Nephron progenitor cell (in vitro differentiated cells): Measurements from ENCODE around the gene RHEBL1.

ENCODE experiments used
- DNase-seq: peaks from one replicate; pipeline ENCODE4 v3.0.0; 2021
- H3K27ac Mint-ChIP-seq: 2 replicates; pipeline ENCODE4 v1.8.0; 2021; ENCODE audit warnings: mild to moderate bottlenecking, moderate library complexity, mixed read lengths
- H3K27me3 Mint-ChIP-seq: 2 replicates; pipeline ENCODE4 v1.8.0; 2021; ENCODE audit warnings: mild to moderate bottlenecking, low read depth, mixed read lengths; ENCODE audit not compliant: poor library complexity
- H3K36me3 Mint-ChIP-seq: 2 replicates; pipeline ENCODE4 v1.8.0; 2021; ENCODE audit warnings: low read depth, mixed read lengths
- H3K4me1 Mint-ChIP-seq: 2 replicates; pipeline ENCODE4 v1.8.0; 2021; ENCODE audit warnings: mixed read lengths
- H3K4me3 Mint-ChIP-seq: 2 replicates; pipeline ENCODE4 v1.8.0; 2021; ENCODE audit warnings: mild to moderate bottlenecking, moderate library complexity, mixed read lengths
- H3K9me3 Mint-ChIP-seq: 2 replicates; pipeline ENCODE4 v1.8.0; 2021; ENCODE audit warnings: mild to moderate bottlenecking, moderate library complexity, mixed read lengths
- TF ChIP-seq, protein P1 (sequence below): fragments of 200-600 bp; sonication (generic); IDR thresholded peaks from 2 replicates; pipeline ENCODE4 v1.5.0; 2021; ENCODE audit warnings: antibody characterized with exemption

Gene RHEBL1

DNA sequence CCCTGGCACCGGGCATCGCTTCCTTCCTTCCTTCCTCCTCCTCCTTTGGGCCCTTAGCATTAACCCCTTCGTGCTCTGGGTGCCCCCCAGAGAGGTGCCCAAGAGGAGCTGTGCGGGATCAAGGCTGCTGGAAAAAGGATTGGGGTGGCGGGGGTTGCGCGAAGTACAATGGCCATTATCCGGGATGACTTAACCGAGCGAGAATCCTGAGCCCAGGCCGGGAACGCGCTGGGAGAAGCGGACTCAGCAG is 22.0 kb upstream of the RHEBL1 start:
- TF ChIP-seq, protein P1, sequence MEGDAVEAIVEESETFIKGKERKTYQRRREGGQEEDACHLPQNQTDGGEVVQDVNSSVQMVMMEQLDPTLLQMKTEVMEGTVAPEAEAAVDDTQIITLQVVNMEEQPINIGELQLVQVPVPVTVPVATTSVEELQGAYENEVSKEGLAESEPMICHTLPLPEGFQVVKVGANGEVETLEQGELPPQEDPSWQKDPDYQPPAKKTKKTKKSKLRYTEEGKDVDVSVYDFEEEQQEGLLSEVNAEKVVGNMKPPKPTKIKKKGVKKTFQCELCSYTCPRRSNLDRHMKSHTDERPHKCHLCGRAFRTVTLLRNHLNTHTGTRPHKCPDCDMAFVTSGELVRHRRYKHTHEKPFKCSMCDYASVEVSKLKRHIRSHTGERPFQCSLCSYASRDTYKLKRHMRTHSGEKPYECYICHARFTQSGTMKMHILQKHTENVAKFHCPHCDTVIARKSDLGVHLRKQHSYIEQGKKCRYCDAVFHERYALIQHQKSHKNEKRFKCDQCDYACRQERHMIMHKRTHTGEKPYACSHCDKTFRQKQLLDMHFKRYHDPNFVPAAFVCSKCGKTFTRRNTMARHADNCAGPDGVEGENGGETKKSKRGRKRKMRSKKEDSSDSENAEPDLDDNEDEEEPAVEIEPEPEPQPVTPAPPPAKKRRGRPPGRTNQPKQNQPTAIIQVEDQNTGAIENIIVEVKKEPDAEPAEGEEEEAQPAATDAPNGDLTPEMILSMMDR, result no peak
- H3K4me1 Mint-ChIP-seq, result peaks cover 50% of the 10 kb centered on the region
- H3K27me3 Mint-ChIP-seq, result peaks cover 99% of the 10 kb centered on the region
- no peaks in the 10 kb centered on the region for H3K9me3 Mint-ChIP-seq
- H3K36me3 Mint-ChIP-seq, result peaks cover 16% of the 10 kb centered on the region
- H3K4me3 Mint-ChIP-seq, result peak overlapping the region; percentile 76
- no peak overlapping the region for H3K27ac Mint-ChIP-seq
- no peak for DNase-seq

DNA sequence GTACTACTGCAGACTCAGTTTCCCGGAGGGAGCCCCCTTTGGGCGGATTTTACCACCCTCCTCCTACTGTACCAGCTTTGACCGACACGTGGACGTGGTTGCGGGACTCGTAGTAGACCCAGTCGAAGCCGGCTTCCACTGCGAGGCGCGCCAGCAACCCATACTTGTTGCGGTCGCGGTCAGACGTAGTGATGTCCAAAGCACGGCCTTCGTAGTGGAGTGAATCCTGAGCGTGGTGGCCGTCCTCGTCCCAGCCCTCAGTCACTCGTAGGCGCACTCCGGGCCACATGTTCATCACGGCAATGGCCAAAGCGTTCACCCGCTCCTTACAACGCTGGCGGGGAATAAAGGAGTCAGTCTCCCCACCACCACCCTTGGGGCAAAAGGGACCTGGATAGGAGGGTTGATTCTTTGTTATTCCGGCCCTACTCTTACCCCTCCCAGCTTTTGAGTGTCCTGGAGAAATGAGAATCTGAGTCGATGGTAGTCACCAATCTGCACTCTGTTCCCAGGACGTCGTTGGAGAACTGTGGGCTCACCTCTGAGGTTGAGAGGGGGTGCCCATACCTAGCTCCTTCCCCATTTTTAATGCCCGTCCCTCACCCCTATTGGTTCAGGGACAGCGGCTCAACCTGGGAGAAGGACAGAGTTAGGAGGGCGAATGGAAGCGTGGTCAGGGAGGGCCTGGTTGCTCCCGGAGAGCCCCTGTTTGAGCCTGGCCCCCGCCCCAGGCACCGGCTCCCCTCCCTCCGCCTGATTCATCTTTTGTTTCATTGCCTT is 21.5 kb upstream of the RHEBL1 start:
- no peaks in the 10 kb centered on the region for H3K9me3 Mint-ChIP-seq

DNA sequence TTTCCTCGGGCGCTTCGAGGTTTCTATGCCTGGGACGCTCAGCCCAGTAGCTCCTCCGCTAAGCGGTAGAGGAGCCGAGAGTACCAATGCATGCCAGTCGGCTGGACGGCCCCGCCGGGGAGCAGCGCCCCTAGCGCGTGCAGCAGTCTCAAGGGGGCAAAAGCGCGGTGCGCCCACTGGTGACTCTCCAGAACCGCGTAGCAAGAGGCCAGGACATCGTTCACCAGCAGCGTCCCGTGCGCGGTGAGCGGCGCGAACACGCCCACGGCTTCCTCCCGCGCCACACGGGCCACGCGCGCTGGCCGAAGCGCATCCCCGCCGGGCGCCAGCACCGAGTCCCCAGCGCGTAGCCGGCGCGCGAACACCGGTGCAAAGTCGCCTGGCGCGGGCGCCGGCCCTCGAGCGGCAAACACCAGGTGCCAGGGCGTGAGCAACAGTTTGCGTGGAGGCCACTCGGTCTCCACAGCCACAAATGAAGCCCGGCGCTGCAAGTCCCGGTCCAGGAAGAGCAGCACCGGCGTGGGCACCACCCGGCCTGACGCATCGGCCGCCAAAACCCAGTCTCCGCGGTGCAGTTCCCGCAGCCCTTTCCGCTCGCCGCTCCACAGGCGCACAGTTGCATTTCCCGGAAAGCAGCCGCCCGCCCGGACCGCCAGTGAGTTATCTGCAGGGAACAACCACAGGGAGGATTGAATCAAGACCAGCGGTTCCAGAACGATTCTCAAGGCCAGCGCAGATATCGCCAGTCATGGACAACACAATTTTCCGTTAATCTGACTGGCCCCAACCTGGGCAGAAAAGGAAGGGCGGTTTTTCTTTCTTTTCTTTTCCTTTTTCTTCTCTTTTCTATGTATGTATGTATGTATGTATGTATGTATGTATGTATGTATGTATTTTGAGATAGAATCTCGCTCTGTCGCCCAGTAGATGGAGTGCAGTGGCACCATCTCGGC is 20.3 kb upstream of the RHEBL1 start:
- Mint-ChIP-seq H3K9me3 (no peaks in the 10 kb centered on the region), H3K27ac (no peak overlapping the region), H3K27me3 (peaks cover 100% of the 10 kb centered on the region), H3K4me1 (peaks cover 45% of the 10 kb centered on the region), H3K36me3 (no peaks in the 10 kb centered on the region), H3K4me3 (peak overlapping the region; percentile 71)
- TF ChIP-seq, protein P1, result peak; percentile 12
- peak; percentile 56 for DNase-seq

More for the DNA sequence above, 21.5 kb upstream of the RHEBL1 start:
- Mint-ChIP-seq H3K27ac (no peak overlapping the region), H3K27me3 (peaks cover 100% of the 10 kb centered on the region), H3K36me3 (peaks cover 11% of the 10 kb centered on the region), H3K4me1 (peaks cover 50% of the 10 kb centered on the region), H3K4me3 (peak overlapping the region; percentile 76)
- DNase-seq, result no peak
- TF ChIP-seq, protein P1, result no peak

DNA sequence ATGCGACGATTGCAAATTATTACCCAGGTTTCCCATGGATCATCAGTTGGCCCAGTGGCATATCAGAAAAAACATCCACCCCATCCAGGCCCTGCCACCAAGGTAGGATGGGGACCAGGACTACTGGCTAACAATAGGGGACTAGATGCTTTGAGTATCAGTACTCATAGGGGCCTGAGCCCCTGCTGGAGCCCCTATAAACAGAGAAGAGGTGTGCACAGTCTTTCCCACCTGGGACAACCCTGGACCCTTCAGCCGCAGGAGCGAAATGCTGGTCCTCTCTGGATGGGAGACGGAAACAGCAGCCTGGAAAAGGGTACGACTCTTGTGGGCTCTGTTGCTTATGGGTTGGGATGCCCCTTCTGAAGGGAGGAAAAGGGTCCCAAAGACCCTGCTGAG is 19.2 kb upstream of the RHEBL1 start:
- Mint-ChIP-seq H3K27ac (no peak overlapping the region), H3K9me3 (no peaks in the 10 kb centered on the region), H3K36me3 (no peaks in the 10 kb centered on the region), H3K27me3 (peaks cover 100% of the 10 kb centered on the region), H3K4me3 (peak overlapping the region; percentile 61), H3K4me1 (peaks cover 37% of the 10 kb centered on the region)
- TF ChIP-seq, protein P1, result no peak
- no peak for DNase-seq

DNA sequence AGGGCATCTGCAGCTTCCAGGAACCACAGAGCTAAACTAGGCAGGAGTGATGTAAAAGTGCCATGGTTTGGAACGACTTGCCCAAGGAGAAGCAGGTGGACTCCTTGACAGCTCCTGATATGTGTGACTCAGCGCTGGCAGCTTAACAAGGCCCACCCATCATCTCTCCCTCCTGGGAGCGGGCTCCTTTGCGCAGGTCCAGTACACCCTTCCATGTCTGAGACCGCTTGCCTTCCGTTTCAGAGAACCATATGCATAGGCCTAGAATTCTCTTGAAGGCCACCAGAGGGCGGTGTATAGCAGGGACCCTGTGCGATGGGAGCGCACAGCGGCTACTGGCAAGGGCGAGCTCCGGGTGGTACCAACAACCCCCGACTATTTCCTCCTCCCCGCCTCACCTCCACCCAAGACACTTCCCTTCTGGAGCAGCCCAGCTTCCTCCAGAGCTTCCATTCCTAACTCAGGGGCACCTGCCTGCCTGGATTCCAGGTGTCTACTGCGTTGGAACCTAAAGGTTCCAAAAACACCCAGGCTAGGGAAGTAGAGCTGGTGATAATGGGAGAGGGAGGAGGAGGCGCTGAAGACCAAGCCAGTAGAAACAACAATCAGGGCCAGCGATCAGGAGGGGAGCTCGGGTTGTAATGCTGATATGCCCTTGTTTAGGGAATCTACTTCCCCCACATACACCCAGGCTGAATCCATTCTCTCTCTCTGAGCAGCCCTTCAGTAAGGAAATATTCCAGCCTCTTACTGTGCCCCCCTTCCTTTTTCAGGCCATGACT is 18.6 kb upstream of the RHEBL1 start:
- H3K27ac Mint-ChIP-seq, result no peak overlapping the region

More for the DNA sequence above, 18.6 kb upstream of the RHEBL1 start:
- H3K27me3 Mint-ChIP-seq, result peaks cover 95% of the 10 kb centered on the region
- H3K4me1 Mint-ChIP-seq, result peaks cover 31% of the 10 kb centered on the region
- peak overlapping the region; percentile 61 for H3K4me3 Mint-ChIP-seq
- H3K9me3 Mint-ChIP-seq, result no peaks in the 10 kb centered on the region
- peak; percentile 79 for DNase-seq
- no peaks in the 10 kb centered on the region for H3K36me3 Mint-ChIP-seq
- TF ChIP-seq, protein P1, result peak; percentile 87
